ENCODE results near the gene OR1J1.

The OR1J1 gene

DNA sequence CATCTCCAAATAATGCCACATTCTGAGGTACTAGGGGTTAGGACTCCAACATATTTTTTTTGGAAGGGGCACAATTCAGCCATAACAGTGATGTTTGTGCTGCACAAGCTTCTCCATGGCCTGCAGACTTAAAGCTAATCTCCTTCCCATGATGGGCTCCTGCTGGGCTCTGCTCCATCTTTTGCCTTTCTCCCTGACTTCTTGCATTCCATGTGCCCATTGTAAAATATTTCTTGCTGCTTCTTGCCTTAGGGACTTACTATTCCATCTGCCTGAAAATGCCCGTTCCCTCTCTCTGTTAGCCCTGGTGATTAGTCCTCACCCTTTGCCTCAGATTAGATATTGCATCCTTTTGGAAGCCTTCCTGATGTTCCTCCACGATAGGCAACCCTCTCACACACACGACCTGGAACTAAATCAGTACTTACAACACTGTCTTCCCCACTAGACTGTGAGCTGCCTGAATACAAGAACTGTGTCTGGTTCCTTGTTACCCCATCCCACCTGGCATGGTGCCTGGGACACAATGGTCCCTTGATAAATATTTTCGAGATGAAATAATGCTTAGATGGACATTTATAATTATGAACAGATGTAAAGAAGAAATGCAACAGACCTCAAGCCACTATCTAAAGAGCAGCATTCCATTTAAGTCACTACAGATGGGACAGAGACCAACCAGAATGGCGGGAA, 33.5 kb downstream of the OR1J1 start:
- DNase-seq = no peak

DNA sequence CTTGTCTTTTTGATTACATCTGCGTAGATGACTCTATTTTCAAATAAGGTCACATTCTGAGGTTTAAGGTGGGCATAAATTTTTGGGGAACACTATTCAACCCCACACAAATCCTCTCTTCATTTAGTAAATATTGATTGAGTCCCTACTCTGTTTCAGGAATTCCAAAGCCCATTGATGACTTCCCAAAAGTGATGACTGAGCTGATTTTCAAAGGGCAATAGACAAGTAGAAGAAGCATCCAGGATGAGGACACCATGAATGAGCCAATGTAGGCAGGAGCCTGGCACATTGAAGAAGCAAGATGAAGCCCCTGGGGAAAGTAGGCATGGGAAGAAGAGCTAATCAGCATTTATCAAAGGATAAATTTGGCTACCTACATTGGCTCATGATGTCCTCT, 35.2 kb downstream of the OR1J1 start:
- DNase-seq = no peak

Measured in CD4-positive, alpha-beta T cell treated with Interleukin-21 for 1 hour (primary cell).